Osteoblast (primary cell): ENCODE data around the gene IQCH. TPM values are rescaled to one million over a fixed set of nuclear protein-coding genes. Genes with fewer than 3 reads are reported as not detected.
A peak's percentile ranks its signal among the peaks of the same experiment; 100 is the strongest.

ENCODE experiments used
- DNase-seq: peaks from one replicate; pipeline ENCODE4 v3.0.0; 2011; ENCODE audit warnings: low spot score, mixed read lengths; ENCODE audit not compliant: insufficient read length; ENCODE audit errors: missing footprints
- H2AFZ ChIP-seq: 2 replicates; pipeline ENCODE4 v1.6.0; 2011; ENCODE audit warnings: mild to moderate bottlenecking, low read length
- H3K27ac ChIP-seq: 2 replicates; pipeline ENCODE4 v1.5.1; 2011; ENCODE audit warnings: mild to moderate bottlenecking, low read depth, low read length, moderate library complexity
- H3K27me3 ChIP-seq: 2 replicates; pipeline ENCODE4 v1.6.0; 2012; ENCODE audit warnings: mild to moderate bottlenecking, control low read depth, inconsistent platforms, low read length, moderate library complexity; ENCODE audit not compliant: insufficient read depth
- H3K36me3 ChIP-seq: 2 replicates; pipeline ENCODE4 v1.5.1; 2011; ENCODE audit warnings: mild to moderate bottlenecking, low read length, control low read depth, moderate library complexity; ENCODE audit not compliant: insufficient read depth
- H3K4me1 ChIP-seq: 2 replicates; pipeline ENCODE4 v1.5.1; 2011; ENCODE audit warnings: mild to moderate bottlenecking, low read length, control low read depth, moderate library complexity; ENCODE audit not compliant: insufficient read depth
- H3K4me2 ChIP-seq: 2 replicates; pipeline ENCODE4 v1.6.0; 2011; ENCODE audit warnings: mild to moderate bottlenecking, low read length; ENCODE audit not compliant: insufficient read depth
- H3K4me3 ChIP-seq: fragments of 200-600 bp; sonication (generic); 3 replicates; pipeline ENCODE4 v1.5.1; 2012; ENCODE audit warnings: mild to moderate bottlenecking, low read length, inconsistent platforms; ENCODE audit not compliant: insufficient read depth
- H3K79me2 ChIP-seq: 2 replicates; pipeline ENCODE4 v1.6.0; 2012; ENCODE audit warnings: mild to moderate bottlenecking, low read length, control low read depth, inconsistent platforms; ENCODE audit not compliant: insufficient read depth
- H3K9me3 ChIP-seq: 2 replicates; pipeline ENCODE4 v1.5.1; 2011; ENCODE audit warnings: low read depth, low read length, control low read depth
- H4K20me1 ChIP-seq: 2 replicates; pipeline ENCODE4 v1.6.0; 2012; ENCODE audit warnings: mild to moderate bottlenecking, low read length, control low read depth; ENCODE audit not compliant: insufficient read depth
- total RNA-seq: library from RNA; depleted of rRNA; stranded (reverse); fragments of >200 nt; gene quantifications from 2 replicates; pipeline ENCODE4 v1.2.3, GENCODE V29; 2012
- TF ChIP-seq, protein P1 (sequence below): IDR thresholded peaks from 2 replicates; pipeline ENCODE4 v1.5.1; 2011; ENCODE audit warnings: mild to moderate bottlenecking, low read depth, low read length, moderate library complexity; ENCODE audit errors: extremely low read depth

Gene IQCH
- total RNA-seq, 1 donor = 5.8 TPM

DNA sequence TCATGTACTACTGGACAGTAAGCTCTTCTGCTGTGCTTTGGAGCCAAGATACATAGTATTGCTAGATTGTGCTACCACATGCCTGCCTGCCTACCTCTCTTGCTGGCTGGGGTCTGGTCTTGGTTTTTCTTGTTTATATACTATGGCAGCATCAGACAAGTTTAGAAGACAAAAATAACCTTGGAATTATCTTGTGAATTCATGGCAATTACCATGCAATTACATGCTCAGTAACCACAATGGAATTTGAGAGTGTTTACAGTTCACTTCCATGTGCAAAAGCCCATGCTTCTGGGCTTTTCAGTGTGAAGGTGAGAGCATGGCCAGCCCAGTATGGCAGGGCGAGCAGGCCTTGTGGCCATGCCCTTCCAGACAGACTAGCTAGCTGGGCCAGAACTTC, 218.4 kb downstream of the IQCH start:
- no peak overlapping the region for H3K27ac ChIP-seq
- no peak overlapping the region for H2AFZ ChIP-seq
- no peaks in the 10 kb centered on the region for H3K9me3 ChIP-seq
- no peak overlapping the region for H3K4me2 ChIP-seq
- H3K79me2 ChIP-seq = no peaks in the 10 kb centered on the region
- no peaks in the 10 kb centered on the region for H4K20me1 ChIP-seq
- H3K27me3 ChIP-seq = no peaks in the 10 kb centered on the region
- H3K4me3 ChIP-seq = no peak overlapping the region
- H3K4me1 ChIP-seq = no peaks in the 10 kb centered on the region
- H3K36me3 ChIP-seq = no peaks in the 10 kb centered on the region
- DNase-seq = no peak
- TF ChIP-seq, protein P1, sequence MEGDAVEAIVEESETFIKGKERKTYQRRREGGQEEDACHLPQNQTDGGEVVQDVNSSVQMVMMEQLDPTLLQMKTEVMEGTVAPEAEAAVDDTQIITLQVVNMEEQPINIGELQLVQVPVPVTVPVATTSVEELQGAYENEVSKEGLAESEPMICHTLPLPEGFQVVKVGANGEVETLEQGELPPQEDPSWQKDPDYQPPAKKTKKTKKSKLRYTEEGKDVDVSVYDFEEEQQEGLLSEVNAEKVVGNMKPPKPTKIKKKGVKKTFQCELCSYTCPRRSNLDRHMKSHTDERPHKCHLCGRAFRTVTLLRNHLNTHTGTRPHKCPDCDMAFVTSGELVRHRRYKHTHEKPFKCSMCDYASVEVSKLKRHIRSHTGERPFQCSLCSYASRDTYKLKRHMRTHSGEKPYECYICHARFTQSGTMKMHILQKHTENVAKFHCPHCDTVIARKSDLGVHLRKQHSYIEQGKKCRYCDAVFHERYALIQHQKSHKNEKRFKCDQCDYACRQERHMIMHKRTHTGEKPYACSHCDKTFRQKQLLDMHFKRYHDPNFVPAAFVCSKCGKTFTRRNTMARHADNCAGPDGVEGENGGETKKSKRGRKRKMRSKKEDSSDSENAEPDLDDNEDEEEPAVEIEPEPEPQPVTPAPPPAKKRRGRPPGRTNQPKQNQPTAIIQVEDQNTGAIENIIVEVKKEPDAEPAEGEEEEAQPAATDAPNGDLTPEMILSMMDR = no peak

DNA sequence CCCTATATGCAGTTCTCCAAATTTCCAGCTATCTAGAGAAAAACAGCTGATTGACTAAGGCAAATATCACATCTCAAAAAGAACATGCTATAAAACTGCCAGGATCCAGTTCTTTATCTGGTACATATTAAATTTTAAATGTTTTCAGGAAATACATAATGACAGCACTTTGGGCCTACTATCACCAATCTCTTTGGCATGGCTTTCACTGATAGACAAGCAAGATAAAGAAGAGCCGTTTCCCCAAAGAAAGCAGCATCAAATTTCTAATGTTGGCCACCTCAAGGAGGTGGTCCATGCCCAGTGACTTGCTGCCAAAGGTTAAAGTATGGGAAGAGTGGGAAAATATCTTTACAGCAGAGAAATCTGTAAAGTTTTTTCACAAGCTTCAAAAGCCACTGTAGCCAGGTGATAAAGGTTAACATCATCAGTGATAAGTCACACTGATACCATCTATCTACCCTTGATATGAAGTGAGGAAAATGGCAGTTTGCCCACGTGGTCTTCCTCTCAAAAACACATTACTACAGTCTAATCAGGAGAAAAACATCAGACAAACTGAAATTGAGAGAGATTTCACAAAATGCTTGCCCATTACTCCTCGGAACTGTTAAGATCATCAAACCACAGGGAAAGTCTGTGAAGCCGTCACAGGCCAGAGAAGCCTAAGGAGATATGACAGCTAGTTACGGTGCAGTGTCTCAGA, 220.0 kb downstream of the IQCH start:
- DNase-seq = no peak
- Histone ChIP-seq H3K27me3 (peaks cover 3% of the 10 kb centered on the region), H3K4me2 (no peak overlapping the region), H4K20me1 (no peaks in the 10 kb centered on the region), H3K27ac (no peak overlapping the region), H3K4me3 (no peak overlapping the region), H3K4me1 (no peaks in the 10 kb centered on the region), H3K36me3 (no peaks in the 10 kb centered on the region), H3K9me3 (no peaks in the 10 kb centered on the region), H3K79me2 (no peaks in the 10 kb centered on the region), H2AFZ (no peak overlapping the region)
- TF ChIP-seq, protein P1 = no peak

DNA sequence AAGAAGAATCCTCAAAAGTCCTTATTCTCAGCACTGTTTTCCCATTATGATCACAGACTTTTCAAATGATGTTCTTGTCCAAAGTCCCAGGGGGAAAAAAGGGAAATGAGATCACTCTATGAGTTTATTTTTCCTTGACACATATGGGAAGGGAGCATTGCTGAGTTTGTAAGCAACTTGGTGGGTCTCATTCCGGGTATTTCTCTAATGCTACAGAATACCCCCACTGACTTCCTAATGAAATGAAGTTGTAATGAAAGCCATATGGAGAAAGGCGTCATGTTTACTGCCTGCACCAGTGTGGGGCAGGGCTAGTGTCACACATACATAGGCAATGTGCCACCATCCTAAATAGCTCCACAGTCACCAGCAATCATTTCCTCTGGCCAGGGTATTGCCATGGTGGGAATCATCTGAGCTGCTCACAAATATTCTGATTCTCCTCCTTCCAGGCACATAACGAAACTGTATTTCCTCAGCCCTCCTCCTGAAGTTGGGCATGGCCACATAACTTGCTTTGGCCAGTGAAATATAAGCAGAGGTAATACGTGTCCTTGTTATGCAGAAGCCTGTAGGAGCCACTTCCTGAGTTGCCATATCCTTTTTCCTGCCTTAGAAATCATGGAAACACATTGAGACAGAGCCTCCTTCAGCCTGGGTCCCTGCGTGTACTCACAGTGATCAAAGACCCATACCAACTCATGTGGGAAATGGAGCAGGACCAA, 225.4 kb downstream of the IQCH start:
- H3K27ac ChIP-seq = no peak overlapping the region
- peak overlapping the region; percentile 47 for H3K4me2 ChIP-seq
- H3K4me3 ChIP-seq = peak overlapping the region; percentile 4

DNA sequence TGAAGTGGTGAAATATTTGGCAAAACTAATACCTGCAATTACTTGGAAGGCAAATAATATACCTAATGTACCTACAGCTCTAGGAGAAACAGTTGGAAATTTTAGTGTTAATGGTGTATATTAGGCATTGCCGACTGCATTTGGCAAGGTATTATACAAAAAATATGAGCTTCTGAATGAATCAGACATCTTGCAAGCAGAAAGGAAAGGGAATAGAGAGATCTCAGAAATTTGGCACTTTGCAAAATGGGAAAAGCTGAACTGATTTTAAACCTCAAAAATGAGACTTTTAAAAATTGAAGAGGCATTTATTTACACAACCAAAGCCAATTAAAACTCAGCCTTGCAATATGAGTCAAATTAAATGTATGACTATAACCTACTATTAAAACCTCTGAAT, 226.2 kb downstream of the IQCH start:
- peaks cover 3% of the 10 kb centered on the region for H3K27me3 ChIP-seq
- TF ChIP-seq, protein P1 = no peak
- H3K36me3 ChIP-seq = no peaks in the 10 kb centered on the region
- DNase-seq = no peak
- no peak overlapping the region for H2AFZ ChIP-seq
- H3K79me2 ChIP-seq = no peaks in the 10 kb centered on the region
- peaks cover 7% of the 10 kb centered on the region for H3K4me1 ChIP-seq
- H3K27ac ChIP-seq = no peak overlapping the region
- no peaks in the 10 kb centered on the region for H3K9me3 ChIP-seq
- H3K4me2 ChIP-seq = no peak overlapping the region
- H3K4me3 ChIP-seq = no peak overlapping the region
- no peaks in the 10 kb centered on the region for H4K20me1 ChIP-seq

More for the DNA sequence above, 225.4 kb downstream of the IQCH start:
- Histone ChIP-seq H3K9me3 (no peaks in the 10 kb centered on the region), H3K4me1 (peaks cover 7% of the 10 kb centered on the region), H3K27me3 (peaks cover 3% of the 10 kb centered on the region), H3K36me3 (no peaks in the 10 kb centered on the region), H3K79me2 (no peaks in the 10 kb centered on the region), H4K20me1 (no peaks in the 10 kb centered on the region), H2AFZ (no peak overlapping the region)
- TF ChIP-seq, protein P1 = no peak
- peak; percentile 69 for DNase-seq
